ENCODE measurements around the gene FRMPD4. TPM values are rescaled to one million over a fixed set of nuclear protein-coding genes. Genes with fewer than 3 reads are reported as not detected.

FRMPD4 gene
- total and polyA plus RNA-seq, 10 of the 15 experiments (the other 5 are each of a cell fraction or from before 2014, with no cell fraction given) = not detected

DNA sequence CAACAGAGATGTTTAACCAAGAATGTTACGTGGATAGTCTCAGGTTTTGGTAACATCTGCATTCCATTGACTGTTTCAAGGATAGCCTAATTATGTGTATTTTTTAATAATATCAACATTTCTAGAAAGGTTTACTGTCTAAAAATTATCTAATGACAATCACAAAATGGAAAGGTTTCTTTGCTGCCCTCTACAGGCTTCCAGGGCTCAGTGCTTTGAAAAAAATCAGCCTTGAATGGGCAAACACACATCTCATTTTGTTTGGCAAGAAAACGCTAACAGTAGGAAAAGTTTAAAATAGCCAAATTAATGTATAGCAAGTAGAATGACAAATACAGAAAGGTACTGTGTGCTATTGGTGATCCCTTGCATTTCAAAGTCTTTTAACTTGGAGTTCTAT lies 429.6 kb downstream of the FRMPD4 start:
- Histone ChIP-seq H4K20me1 (ENCODE audit: control insufficient read depth, insufficient read depth) (no peaks in the 10 kb centered on the region), H3K4me2 (ENCODE audit: control insufficient read depth, insufficient read depth) (no peak overlapping the region), H3K4me1 (ENCODE audit: control insufficient read depth, insufficient read depth, low read length) (no peaks in the 10 kb centered on the region; the same call in 1 of the 2 replicates), H3K27ac (ENCODE audit: control insufficient read depth, insufficient read depth) (no peak overlapping the region), H3K9me3 (replicated peaks; ENCODE audit: control insufficient read depth, insufficient read depth, low read length) (no peaks in the 10 kb centered on the region), H3K9ac (ENCODE audit: control insufficient read depth, insufficient read depth, low read length) (no peak overlapping the region), H3K27me3 (replicated peaks in 1 of 2; ENCODE audit: control insufficient read depth in 2 of 2, insufficient read depth in 2 of 2, low read length in 1 of 2) (no peaks in the 10 kb centered on the region; a peak in 1 of 4 replicates), H3K79me2 (ENCODE audit: control insufficient read depth, insufficient read depth, low read length) (no peaks in the 10 kb centered on the region), H3K36me3 (ENCODE audit: control insufficient read depth in 2 of 2, insufficient read depth in 2 of 2, low read length in 1 of 2) (no peaks in the 10 kb centered on the region), H3K4me3 (no peak overlapping the region), H2AFZ (ENCODE audit: control insufficient read depth, low read depth, low read length) (no peak overlapping the region)
- RAD21 ChIA-PET (ENCODE audit: unreplicated experiment) = interaction anchor here (0.8 to 1.1 kb wide), 2 partner anchors 70 to 742 kb away, joined by 3 to 4 read pairs; no protein-coding TSS in a partner anchor
- WGBS (ENCODE audit: insufficient coverage, insufficient replicate concordance, low lambda C conversion rate, missing lambda C conversion rate) = 0% methylated on average over 2 of the region's 2 CpGs
- CTCF ChIA-PET = interaction anchor here (0.7 to 2.3 kb wide), 4 partner anchors 19 to 76 kb away, joined by 3 to 14 read pairs (median 6); no protein-coding TSS in a partner anchor
- POLR2A ChIA-PET = no interaction called here
- intact Hi-C loops (cut with micrococcal nuclease; ENCODE audit: unreplicated experiment) = loop anchor here (5.0 to 10.0 kb wide), 4 partner anchors 71 to 493 kb away; no protein-coding TSS in a partner anchor
- ATAC-seq = 0 out of 3 replicates have a peak, but pooled peaks have one; percentile 18
- TF ChIP-seq SMC3 (IDR thresholded peaks at IDR 0.05; ENCODE audit: borderline replicate concordance, low read length) = peak; percentile 50; the same call in 1 of the 2 replicates
- no peak for TF ChIP-seq STAT1 (conservative IDR thresholded peaks at IDR 0.05)
- TF ChIP-seq, protein P1, sequence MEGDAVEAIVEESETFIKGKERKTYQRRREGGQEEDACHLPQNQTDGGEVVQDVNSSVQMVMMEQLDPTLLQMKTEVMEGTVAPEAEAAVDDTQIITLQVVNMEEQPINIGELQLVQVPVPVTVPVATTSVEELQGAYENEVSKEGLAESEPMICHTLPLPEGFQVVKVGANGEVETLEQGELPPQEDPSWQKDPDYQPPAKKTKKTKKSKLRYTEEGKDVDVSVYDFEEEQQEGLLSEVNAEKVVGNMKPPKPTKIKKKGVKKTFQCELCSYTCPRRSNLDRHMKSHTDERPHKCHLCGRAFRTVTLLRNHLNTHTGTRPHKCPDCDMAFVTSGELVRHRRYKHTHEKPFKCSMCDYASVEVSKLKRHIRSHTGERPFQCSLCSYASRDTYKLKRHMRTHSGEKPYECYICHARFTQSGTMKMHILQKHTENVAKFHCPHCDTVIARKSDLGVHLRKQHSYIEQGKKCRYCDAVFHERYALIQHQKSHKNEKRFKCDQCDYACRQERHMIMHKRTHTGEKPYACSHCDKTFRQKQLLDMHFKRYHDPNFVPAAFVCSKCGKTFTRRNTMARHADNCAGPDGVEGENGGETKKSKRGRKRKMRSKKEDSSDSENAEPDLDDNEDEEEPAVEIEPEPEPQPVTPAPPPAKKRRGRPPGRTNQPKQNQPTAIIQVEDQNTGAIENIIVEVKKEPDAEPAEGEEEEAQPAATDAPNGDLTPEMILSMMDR (IDR thresholded peaks at IDR 0.05 in 2 of 3, conservative IDR thresholded peaks at IDR 0.05 in 1 of 3; ENCODE audit: control insufficient read depth in 2 of 3, extremely low read depth in 1 of 3, insufficient read depth in 1 of 3, low read depth in 3 of 3, low read length in 3 of 3) = peak; percentile 65 to 74 (median 67)
- TF ChIP-seq NR2C1 (IDR thresholded peaks at IDR 0.05) = no peak
- no peak for TF ChIP-seq IRF4 (IDR thresholded peaks at IDR 0.05; ENCODE audit: low read depth, low read length)
- TF ChIP-seq RAD21 (IDR thresholded peaks at IDR 0.05; ENCODE audit: insufficient read depth, low read depth, low read length) = peak; percentile 56
- in situ Hi-C loops (cut with MboI) = no loop called here
- no peak for FAIRE-seq
- DNase-seq (ENCODE audit: low read depth, low spot score) = no peak
- no TSS peak for BruUV-seq (replicated peaks)
- SMC1A ChIA-PET (ENCODE audit: uncharacterized antibody, unreplicated experiment) = interaction anchor here (1.3 to 1.6 kb wide), 3 partner anchors 12 to 134 kb away, joined by 4 to 5 read pairs (median 4); no protein-coding TSS in a partner anchor

Data from GM12878 (cell line).